Ishikawa (cell line): Measurements from ENCODE around the gene GLI3.

Source experiments
- CEBPB ChIP-seq: IDR thresholded peaks from 2 replicates; pipeline ENCODE4 v1.6.1; 2012
- CREB1 ChIP-seq: IDR thresholded peaks from 2 replicates; pipeline ENCODE4 v1.6.1; 2012; ENCODE audit warnings: low read depth
- EGR1 ChIP-seq: IDR thresholded peaks from 2 replicates; pipeline ENCODE4 v1.6.1; 2012
- EP300 ChIP-seq: IDR thresholded peaks from 2 replicates; pipeline ENCODE4 v1.6.1; 2012; ENCODE audit warnings: borderline replicate concordance
- FOXM1 ChIP-seq: IDR thresholded peaks from 2 replicates; pipeline ENCODE4 v1.6.1; 2012; ENCODE audit warnings: low read depth, borderline replicate concordance
- MAX ChIP-seq: IDR thresholded peaks from 2 replicates; pipeline ENCODE4 v1.6.1; 2012
- NFIC ChIP-seq: IDR thresholded peaks from 2 replicates; pipeline ENCODE4 v1.6.1; 2012
- RAD21 ChIP-seq: IDR thresholded peaks from 2 replicates; pipeline ENCODE4 v1.6.1; 2012; ENCODE audit warnings: low read depth
- REST ChIP-seq: IDR thresholded peaks from 2 replicates; pipeline ENCODE4 v1.6.1; 2012; ENCODE audit warnings: low read depth, mild to moderate bottlenecking
- TAF1 ChIP-seq: IDR thresholded peaks from 2 replicates; pipeline ENCODE4 v1.6.1; 2012; ENCODE audit warnings: low read depth, mild to moderate bottlenecking
- TCF12 ChIP-seq: IDR thresholded peaks from 2 replicates; pipeline ENCODE4 v1.6.1; 2012; ENCODE audit warnings: low read depth
- TEAD4 ChIP-seq: IDR thresholded peaks from 2 replicates; pipeline ENCODE4 v1.6.1; 2012
- USF1 ChIP-seq: IDR thresholded peaks from 2 replicates; pipeline ENCODE4 v1.6.1; 2012
- YY1 ChIP-seq: IDR thresholded peaks from 2 replicates; pipeline ENCODE4 v1.6.1; 2012; ENCODE audit warnings: low read depth
- ZBTB7A ChIP-seq: IDR thresholded peaks from 2 replicates; pipeline ENCODE4 v1.6.1; 2012; ENCODE audit warnings: low read depth

Gene GLI3

GRCh38 chr7:42128703-42129102 is 108.3 kb downstream of the GLI3 start:
- TF ChIP-seq FOXM1 (no peak), NFIC (no peak), REST (no peak), ZBTB7A (no peak), MAX (no peak), YY1 (no peak), TCF12 (no peak), TEAD4 (no peak), CREB1 (no peak), RAD21 (no peak), TAF1 (no peak), CEBPB (no peak)

- TF ChIP-seq TCF12 (no peak), YY1 (no peak), TAF1 (no peak), FOXM1 (no peak), ZBTB7A (no peak), EP300 (no peak), EGR1 (no peak), TEAD4 (no peak), REST (no peak), USF1 (no peak), NFIC (no peak), MAX (no peak), RAD21 (no peak), CEBPB (no peak)
Measured at GRCh38 chr7:42127232-42127622, 109.8 kb downstream of the GLI3 start.

- TF ChIP-seq USF1 (no peak), TCF12 (no peak), CEBPB (no peak), EGR1 (no peak), YY1 (no peak), MAX (no peak), RAD21 (no peak), EP300 (no peak)
Measured at GRCh38 chr7:42126475-42127231, 110.4 kb downstream of the GLI3 start.

GRCh38 chr7:42125321-42125720 is 111.7 kb downstream of the GLI3 start:
- TF ChIP-seq NFIC (no peak), RAD21 (no peak), REST (no peak), CEBPB (no peak), MAX (no peak), TAF1 (no peak), USF1 (no peak), YY1 (no peak), ZBTB7A (no peak), EP300 (no peak), EGR1 (no peak), CREB1 (no peak), TCF12 (no peak), TEAD4 (no peak)
